ENCODE results near the gene CHD5.

Gene CHD5

DNA sequence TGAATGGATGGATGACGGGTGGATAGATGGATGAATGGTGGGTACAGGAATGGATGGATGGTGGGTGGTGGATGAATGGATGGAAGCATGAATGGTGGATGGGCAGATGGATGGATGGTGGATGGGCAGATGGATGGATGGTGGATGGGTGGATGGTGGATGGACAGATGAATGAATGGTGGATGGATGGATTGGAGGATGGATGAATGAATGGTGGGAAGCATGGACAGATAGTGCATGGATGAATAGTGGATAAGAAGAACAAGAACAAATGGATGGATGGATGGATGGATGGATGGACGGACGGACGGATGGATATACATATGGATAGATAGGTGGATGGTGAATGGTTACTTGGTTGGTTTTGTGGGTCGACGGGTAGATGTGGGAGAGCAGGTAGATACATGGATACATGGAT, 4.7 kb downstream of the CHD5 start:
- in situ Hi-C loops (cut with HindIII; ENCODE audit: low sequenced_read_pairs): no loop called here

DNA sequence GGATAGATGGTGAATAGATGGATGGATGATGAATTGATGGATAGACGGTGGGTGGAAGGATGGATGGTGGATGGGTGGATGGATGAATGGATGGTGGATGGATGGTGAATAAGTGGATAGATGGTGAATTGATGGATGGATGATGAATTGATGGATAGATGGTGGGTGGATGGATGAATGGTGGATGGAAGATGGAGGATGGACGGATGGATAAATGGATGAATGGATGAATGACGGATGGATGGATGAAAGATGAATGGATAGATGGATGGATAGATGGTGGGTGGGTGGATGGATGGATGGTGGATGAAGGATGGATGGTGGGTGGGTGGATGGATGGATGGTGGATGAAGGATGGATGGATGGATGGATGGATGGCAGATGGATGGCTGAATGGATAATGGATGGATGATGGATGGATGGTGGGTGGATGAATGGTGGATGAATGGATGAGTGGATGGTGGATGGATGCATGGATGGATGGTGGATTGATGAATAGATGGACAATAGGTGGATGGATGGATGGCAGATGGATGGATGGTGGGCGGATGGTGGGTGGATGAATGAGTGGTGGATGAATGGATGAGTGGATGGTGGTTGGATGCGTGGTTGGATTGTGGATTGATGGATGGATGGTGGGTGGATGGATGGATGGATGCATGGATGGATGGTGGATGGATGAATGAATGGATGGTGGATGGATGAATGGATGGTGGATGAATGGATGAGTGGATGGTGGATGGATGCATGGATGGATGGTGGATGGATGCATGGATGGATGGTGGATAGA, 5.3 kb downstream of the CHD5 start:
- in situ Hi-C loops (cut with HindIII; ENCODE audit: low sequenced_read_pairs): no loop called here

DNA sequence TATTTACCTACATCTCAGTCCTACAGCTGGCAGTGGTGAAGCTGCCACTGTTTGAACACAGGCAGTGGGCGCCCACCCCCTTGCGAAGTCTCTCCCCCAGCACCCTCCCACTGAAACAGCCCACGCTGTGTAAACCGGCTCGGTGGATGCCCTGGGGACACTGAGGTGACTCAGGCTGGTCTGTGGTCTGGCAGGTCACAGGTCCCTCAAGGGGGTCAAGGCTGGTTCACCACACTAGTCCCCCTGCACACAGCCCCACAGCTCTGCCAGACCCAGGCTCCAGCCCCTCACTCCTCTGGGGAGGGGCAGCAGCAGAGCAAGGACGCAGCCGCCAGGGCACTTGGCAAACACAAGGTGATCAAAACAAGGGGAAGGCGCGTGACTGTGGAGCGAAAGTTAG, 7.6 kb downstream of the CHD5 start:
- in situ Hi-C loops (cut with HindIII; ENCODE audit: low sequenced_read_pairs): no loop called here

DNA sequence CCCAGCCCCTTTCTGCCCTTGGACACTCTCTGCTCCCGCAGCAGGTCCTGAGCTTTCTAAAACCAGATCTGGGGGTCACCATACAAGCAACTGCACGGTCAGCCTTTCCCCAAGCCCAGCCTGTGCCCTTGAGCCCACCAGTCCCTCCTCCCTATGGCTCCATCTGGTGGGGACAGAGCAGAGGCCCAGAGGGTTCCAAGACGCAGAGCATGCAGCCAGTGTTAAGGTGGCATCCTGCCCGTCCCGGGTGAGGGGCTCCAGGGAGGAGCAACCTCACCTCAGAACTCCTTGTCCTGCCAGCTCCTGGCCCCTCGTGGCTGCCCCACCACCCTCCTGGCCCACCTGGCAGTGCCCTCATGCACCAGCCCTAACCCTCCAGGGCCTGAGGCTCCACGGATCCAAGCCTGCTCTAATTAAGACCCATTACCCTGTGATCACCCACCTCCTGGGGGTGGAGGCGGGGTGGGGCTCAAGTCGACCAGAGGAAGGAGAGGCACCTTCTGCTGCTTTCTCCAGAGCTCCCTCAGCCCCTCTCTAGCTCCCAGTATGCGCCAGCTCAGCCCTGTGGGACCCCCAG, 8.5 kb downstream of the CHD5 start:
- in situ Hi-C loops (cut with HindIII; ENCODE audit: low sequenced_read_pairs): no loop called here

DNA sequence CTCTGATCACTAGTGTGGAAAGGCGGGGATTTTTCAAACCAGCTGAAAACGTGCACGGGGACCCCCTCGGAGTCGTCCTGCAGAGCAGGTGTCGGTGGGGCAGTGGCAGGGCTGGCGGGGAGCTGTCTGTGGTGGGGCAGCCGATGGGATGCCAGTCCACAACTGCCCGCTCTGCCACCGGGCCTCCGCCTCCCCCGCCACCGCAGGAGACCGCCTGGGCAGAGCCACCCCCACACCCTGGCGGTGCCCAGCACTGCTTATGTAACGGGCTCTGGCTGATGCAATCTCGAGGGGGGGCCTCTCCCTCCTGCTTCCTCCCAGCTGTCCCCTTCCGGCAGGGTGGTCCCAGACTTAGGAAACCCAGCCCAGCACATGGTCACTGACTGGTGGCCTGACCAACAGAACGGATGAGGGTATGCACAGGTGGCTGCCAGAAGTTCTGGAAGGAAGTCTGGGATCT, 9.3 kb downstream of the CHD5 start:
- in situ Hi-C loops (cut with HindIII; ENCODE audit: low sequenced_read_pairs): no loop called here

DNA sequence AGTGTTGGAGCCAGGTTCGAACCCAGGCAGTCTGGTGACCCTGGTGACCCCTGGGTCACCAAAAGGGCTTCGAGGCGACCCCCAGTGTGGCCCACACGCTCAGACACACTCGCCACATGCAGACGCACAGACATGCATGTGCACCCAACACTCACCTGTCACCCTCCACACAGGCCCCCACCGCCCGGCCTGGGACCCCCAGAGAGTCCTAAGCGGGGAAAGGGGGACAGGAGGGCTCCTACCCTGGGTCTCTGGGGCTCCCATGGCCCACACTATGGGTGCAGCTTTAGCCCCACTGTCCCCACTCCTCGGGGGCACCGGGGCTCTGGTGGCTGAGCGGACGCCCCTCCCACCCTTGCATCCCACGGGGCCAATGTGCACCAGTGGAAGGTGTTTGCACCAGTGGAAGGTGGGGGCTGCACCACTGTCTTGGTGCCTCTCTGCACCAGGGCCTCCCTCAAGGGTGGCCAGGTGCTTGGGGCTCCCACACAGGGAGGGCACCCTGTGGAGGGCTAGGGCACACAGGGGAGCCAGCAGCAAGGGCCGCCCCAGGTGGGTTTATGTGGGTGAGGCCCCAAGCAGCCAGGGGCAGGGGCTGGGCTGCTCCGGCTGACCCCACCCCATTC, 9.9 kb downstream of the CHD5 start:
- in situ Hi-C loops (cut with HindIII; ENCODE audit: low sequenced_read_pairs): no loop called here

DNA sequence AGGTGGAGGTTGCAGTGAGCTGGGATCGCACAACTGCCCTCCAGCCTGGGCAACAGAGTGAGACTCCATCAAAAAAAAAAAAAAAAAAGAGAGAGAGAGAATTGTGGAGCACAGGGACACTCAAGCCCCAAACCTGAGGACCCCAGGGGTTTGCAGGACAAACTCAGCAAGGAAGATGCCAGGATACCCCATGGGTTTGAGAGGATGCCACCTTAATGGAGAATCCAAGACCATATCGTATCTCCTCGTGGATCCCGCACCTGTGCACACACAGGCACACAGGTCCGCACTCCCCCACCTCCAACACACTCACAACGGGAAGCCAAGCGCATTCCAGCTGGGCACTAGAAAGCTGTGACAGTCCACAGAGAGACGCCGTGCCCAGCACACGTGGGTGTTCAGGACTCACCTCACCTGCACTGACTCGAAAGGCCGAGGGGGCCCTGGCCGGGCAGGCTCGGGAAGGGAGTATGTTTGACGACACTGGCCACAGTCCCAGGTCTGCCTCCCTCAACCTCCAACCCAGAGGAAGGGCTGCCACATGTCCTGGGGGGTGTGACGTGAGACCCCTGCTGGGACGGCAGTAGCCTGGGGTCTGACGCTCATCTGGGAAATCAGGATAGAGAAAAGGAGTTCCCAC, 11.1 kb downstream of the CHD5 start:
- in situ Hi-C loops (cut with HindIII; ENCODE audit: low sequenced_read_pairs): no loop called here

DNA sequence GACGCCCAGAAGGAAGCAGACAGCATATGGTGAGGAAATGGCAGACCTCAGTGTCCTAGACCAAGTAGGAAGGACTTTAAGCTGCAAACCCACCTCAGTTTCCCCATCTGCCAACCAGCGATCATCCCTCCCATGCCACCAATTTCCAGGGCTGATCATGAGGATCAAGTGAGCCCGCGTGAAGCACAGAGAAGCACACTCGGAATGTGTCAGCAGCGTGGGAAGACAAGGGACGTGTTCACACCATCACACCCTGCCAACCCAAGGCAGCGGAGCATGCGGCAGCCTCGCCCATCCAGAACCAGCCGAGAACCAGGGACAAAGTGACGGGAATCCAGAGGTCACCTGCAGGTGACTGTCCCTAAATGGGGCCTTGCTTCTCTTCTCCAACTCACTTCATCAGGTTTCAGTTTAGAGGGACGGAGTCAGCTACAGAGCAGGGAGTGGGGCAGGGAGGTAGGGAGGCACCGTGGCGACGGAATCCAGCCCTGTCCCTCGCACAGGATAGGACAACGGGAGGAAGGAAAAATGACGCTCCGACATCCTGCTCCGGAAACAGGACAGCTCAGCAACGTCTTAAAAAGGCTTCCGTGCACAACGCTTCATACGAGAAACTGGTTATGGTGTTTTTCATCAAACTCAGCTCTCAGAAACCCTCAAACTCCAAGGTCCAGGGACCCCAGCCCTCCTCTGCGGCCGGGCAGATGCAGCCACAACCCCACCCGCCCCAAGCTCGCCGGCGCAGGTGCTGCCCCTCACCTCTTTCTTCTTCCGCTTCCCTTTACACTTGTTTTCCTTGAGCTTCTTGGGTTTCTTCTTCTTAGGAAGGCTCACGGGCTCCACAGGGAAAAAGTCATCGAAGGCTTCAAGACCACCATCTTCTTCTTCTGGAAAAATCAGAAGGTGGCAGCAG, 12.5 kb downstream of the CHD5 start:
- in situ Hi-C loops (cut with HindIII; ENCODE audit: low sequenced_read_pairs): no loop called here

DNA sequence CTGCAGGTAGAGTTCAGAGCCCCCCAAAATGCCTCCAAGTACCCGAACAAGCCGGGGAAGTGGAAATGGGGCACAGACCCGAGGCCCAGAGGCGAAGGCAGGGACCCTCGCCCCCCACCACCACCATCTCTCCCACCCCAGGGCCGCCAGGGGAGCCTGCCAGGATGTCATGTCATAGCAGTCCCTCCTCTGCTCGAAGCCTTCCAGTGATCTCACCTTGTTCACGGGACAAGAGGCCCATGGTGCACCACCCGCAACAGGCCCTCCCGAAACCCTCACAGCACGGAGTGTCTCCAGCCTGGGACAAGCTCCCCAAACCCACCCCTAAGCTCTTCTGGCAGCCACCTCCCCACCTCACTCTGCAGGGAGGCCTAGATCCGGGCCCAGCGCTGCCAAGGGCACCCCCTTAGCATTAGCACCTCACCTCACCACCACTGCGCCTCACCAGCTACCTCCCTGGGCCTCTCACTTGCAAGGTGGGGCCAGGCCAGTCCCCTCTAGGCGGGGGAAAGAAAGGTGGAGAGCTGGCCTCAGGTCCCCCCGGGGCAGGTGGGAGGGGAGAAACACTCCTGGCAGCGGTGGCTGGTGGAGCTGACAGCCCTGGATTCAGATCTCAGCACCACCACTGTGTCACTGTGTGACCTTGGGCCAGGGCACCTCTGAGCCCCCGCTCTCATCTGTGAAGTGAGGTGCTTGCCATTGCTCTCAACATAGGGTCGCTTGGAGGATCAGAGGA, 13.3 kb downstream of the CHD5 start:
- in situ Hi-C loops (cut with HindIII; ENCODE audit: low sequenced_read_pairs): no loop called here

DNA sequence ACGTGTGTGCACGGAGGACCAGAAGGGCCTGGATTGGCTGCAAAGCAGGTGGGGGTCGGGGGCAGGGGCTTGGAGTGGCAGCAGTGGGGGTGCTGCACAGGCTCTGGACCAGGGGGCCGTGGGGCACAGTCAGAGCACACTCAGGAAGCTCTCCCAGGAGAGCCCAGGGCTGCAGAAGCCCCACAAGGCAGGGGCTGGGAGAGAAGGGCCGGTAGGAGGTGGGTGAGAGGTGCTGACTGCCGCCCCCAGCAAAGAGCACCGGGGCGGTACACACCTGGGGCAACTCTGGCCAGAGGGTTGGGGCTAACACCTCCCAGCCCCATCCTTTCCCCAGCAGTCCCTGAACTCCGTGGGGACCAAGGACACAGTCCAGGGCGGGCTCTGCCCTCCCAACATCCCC, 13.9 kb downstream of the CHD5 start:
- in situ Hi-C loops (cut with HindIII; ENCODE audit: low sequenced_read_pairs): no loop called here

DNA sequence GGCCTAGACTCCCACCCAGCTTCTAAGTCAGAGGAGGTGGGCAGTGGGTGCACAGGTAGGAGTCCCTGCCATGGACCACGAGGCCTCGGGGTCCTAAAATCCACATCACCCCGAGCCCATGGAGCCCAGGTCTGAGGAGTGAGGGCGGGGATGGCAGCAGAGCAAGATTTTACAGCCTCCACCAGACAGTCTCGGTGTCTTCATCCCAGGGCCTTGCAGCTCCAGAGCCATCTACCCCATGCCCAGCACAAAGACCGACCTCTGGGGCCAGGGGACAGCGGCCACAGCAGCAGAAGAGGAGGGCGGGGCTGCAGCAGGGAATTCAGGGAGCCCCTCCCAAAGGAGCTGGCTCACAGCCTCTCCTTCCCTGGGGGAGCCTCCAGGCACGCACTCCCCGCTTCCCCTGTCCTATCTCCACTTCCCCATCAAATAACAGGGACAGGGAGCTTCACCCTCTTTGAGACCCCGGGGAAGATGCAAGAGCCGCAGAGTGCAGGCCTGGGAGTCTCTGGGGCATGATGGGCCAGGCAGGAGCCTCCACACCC, 14.6 kb downstream of the CHD5 start:
- in situ Hi-C loops (cut with HindIII; ENCODE audit: low sequenced_read_pairs): no loop called here

DNA sequence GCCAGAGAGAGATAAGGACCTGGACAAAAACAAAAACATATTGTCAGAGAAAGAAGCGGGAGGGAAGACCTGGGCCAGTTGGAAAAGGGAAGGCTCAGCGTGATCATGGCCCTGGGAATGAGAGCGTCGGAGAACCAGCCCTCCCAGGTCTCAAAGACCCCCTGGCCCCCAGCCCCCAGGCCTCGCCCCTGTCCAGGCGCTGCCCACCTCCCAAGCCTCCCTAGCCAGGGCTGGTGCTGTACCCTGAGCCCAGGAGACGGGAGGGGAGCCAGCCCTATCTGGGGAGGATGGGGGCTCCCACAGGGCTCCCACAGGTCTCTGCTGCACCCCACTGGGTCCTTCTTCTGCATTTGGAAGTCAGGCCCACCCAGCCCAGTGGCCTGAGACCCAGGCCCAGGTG, 15.1 kb downstream of the CHD5 start:
- in situ Hi-C loops (cut with HindIII; ENCODE audit: low sequenced_read_pairs): no loop called here

DNA sequence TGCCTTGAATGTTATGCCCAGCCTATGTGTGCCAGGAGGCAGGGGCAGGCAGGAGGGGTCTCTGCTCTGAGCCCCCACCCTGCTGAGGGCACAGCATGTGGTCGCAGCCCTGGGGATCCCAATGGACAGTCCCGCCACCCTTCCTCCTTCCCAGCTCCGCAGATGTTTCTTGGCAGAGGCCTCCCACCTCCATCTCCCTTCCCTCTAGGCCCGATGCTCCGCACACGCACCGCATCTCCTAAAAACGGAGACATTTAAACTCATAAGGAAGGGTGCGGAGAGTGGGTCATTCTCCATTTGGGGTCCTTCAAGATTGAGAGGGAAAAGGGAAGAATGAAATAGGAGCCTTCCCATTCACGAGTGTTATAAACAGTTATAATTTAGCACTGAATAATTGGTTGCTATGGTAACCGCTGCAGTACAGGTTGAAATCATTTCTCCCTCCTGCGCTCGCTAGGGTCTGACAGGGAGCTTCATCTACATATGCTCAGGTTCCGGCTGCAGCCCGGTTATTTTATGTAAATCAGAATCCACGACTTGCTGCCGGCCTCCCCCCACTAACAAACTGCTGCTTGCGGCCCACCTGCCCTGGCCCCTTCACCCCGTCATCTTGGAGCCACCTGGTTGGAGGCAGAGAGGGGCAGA, 16.0 kb downstream of the CHD5 start:
- in situ Hi-C loops (cut with HindIII; ENCODE audit: low sequenced_read_pairs): no loop called here

DNA sequence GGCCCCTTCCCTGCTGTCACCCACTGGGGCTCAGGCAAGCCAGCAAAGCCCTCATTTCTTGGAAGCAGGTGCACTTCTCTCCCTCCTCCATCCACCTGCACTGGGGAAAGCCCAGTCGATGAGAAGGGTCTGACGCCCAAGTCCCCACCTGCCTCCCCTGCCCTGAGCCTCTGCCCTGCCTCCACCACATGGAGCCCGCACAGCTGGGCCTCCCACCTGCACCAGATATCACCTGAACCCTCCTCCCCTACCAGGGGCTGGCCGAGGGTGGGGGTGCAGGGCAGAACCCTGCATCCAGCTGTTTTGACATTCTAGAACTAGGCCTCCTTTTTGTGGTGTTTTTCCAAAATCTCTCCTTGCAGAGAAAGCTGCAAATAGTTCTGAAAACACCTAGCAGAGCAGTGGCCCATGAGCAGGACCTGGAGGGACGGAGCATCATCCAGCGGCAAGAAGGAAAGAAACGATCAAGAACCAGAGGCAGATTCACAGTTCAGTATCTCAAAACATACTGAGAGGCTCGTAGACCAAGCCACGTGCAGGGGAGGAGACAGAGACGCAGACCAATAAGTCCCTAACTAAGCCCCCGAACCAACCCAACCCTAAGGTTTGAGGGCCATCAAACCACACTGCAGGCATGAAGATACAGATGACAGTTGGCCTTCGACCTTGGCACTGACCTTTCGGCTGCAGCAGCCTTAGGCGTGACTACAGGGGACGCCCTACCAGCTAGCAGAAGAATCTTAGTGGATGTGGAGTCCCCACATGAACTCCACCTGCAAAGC, 16.7 kb downstream of the CHD5 start:
- in situ Hi-C loops (cut with HindIII; ENCODE audit: low sequenced_read_pairs): no loop called here

DNA sequence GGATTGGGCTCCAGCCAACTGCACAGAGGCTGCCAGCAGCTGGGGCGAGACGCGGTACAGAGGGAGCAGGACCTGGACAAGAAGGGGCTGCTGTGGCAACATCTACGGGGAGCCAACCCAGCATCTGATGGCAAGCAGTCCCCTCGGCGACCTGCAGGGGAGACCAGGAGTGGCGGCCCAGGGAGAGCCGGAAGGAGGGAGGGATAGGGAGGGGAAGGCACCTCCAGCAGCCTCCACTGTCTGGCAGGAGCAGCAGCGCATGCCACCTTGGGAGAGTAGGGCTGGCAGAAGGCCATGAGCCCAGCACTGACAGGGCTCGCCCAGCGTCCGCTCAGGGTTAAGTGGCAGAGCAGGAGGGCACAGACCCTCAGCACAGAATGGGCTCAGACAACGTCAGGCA, 17.3 kb downstream of the CHD5 start:
- in situ Hi-C loops (cut with HindIII; ENCODE audit: low sequenced_read_pairs): no loop called here

DNA sequence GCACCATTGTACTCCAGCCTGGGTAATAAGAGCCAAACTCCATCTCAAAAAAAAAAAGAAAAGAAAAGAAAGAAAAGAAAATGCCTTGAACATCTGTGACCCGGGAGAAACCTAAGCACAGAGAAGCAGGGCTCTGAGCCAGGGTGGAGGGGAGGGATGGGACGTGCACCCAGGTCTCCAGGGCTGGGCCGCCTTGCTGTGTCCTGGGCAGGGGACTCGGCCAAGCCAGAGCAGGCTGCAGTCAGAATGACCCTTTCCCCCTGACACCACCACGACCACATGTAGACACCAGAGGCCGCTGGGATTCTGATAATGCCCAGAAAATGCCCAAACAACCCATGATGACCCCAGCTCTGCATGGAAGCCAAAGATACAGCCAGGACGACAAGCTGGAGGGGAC, 17.8 kb downstream of the CHD5 start:
- in situ Hi-C loops (cut with HindIII; ENCODE audit: low sequenced_read_pairs): no loop called here

DNA sequence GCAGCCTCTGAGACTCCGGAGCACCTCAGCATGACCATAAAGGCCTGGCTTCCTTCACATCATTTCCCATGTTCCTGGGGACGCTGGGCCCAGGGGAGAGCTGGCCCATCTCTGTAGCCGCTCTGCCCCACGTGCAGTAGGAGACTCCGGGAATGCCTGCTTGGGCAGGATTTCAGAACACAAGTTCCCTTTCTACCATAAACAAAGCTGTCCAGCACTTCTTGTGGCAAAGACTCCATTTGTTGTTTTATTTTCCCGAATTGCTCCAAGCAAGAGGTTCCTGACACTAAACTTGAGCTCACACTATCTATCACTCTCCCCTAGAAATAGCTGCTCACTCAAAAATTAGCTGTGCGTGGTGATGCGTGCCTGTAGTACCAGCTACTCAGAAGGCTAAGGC, 21.9 kb downstream of the CHD5 start:
- in situ Hi-C loops (cut with HindIII; ENCODE audit: low sequenced_read_pairs): no loop called here

DNA sequence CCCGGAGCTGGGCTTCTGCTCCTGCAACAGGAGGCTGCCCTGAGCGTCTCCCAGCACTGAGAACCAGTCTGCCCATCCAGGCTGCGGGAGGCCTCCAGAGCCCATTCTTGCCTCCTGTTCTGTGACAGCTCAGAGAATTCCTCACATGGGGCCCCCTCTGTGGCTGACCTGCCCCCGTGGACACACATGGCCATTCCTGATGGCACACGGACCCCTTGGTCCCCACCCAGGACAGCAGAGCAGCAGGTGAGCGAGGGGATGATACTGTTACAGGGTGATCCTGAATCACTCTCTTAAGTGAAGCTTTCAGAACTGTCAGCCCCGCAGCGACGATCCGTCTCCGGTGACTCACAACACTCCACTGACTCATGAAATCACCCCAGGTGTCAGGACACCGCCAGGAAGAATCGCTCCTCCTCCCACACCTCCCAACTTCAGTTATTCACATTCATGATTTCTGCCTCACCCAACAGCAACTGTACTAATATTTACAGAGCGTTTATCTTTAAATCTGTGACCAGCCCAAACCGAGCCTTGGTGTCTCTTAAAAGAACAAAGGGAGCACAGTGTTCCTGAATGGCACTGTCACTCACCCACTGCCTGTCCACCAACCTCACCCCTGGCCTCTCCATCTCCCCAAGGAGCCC, 22.5 kb downstream of the CHD5 start:
- in situ Hi-C loops (cut with HindIII; ENCODE audit: low sequenced_read_pairs): no loop called here
